Prostate gland (tissue), 2 donors: ENCODE results near the gene LYRM4. TPM values are rescaled to one million over a fixed set of nuclear protein-coding genes. Genes with fewer than 3 reads are reported as not detected.
A peak's percentile ranks its signal among the peaks of the same experiment; 100 is the strongest.

ENCODE experiments used
- DNase-seq: peaks from one replicate; pipeline ENCODE4 v3.0.0-alpha.2; 2019; ENCODE audit warnings: low spot score
- H3K27ac ChIP-seq, 2 donors: fragments of 200-600 bp; sonication (generic); 2 replicates each; pipeline ENCODE4 v1.5.1; 2017 to 2019
- H3K27me3 ChIP-seq: fragments of 200-600 bp; sonication (generic); replicated peaks from 2 replicates; pipeline ENCODE4 v1.5.1; 2019; ENCODE audit not compliant: insufficient read depth
- H3K36me3 ChIP-seq, 2 donors: fragments of 200-600 bp; sonication (generic); 1 replicate in 1 of 2; 2 replicates in 1 of 2; pipeline versions ENCODE4 v1.5.1 to v1.8.1; 2017 to 2019
- H3K4me1 ChIP-seq: fragments of 200-600 bp; sonication (generic); replicated peaks from 2 replicates; pipeline ENCODE4 v1.5.1; 2019
- H3K4me3 ChIP-seq, 2 donors: fragments of 200-600 bp; sonication (generic); 2 replicates each; pipeline ENCODE4 v1.5.1; 2017 to 2019
- H3K9me3 ChIP-seq: fragments of 200-600 bp; sonication (generic); 2 replicates; pipeline ENCODE4 v1.5.1; 2017
- CTCF ChIP-seq, 4 experiments: fragments of 200-600 bp in 2 of 4; fragments of 450-650 bp in 2 of 4; sonication (generic) in 2 of 4; IDR thresholded peaks; 1 replicate in 3 of 4; 2 replicates in 1 of 4; pipeline ENCODE4 v1.5.1; 2016 to 2019; ENCODE audit warnings: antibody characterized with exemption in 4 of 4, mild to moderate bottlenecking in 2 of 4, moderate library complexity in 2 of 4
- POLR2A ChIP-seq: fragments of 450-650 bp; IDR thresholded peaks from one replicate; pipeline ENCODE4 v1.6.1; 2016; ENCODE audit warnings: antibody characterized with exemption, mild to moderate bottlenecking
- POLR2AphosphoS5 ChIP-seq: sonication (generic); formaldehyde crosslinking; IDR thresholded peaks from one replicate; pipeline ENCODE4 v1.6.1; 2017; ENCODE audit warnings: antibody characterized with exemption
- WGBS: methylation state at CpG from one replicate; pipeline ENCODE4 v1.1.5; 2018; 5-methylcytosine and 5-hydroxymethylcytosine counted together
- intact Hi-C: fragments of 100-400 bp; cut with DNase I; formaldehyde crosslinking; loops from one replicate; pipeline ENCODE4 v1.14.2; 2022
- total RNA-seq, 2 donors: library from RNA; depleted of rRNA; stranded (reverse); fragments of >200 nt; gene quantifications; one replicate each; pipeline ENCODE4 v1.1.0, GENCODE V29; 2016

Gene LYRM4
- total RNA-seq, 2 donors from 2014 or later: 21.4 to 23.7 TPM

GRCh38 chr6:5149159-5149704 lies 111.5 kb downstream of the LYRM4 start:
- H3K27ac ChIP-seq: no peak overlapping the region
- no peaks in the 10 kb centered on the region for H3K27me3 ChIP-seq
- TF ChIP-seq CTCF (IDR thresholded peaks at IDR 0.05) (no peak), POLR2A (no peak), POLR2AphosphoS5 (no peak)
- no peaks in the 10 kb centered on the region for H3K36me3 ChIP-seq
- H3K4me3 ChIP-seq: no peak overlapping the region
- DNase-seq: no peak
- no peaks in the 10 kb centered on the region for H3K4me1 ChIP-seq
- intact Hi-C loops: loop anchor here (10.0 kb wide), 1 partner anchor 846 kb away; no protein-coding TSS in a partner anchor
- WGBS: 88% methylated on average over 6 of the region's 6 CpGs
- no peaks in the 10 kb centered on the region for H3K9me3 ChIP-seq

- Histone ChIP-seq H3K27me3 (no peaks in the 10 kb centered on the region), H3K36me3 (no peaks in the 10 kb centered on the region), H3K9me3 (no peaks in the 10 kb centered on the region), H3K27ac (no peak overlapping the region), H3K4me1 (no peaks in the 10 kb centered on the region), H3K4me3 (no peak overlapping the region)
- DNase-seq: no peak
- TF ChIP-seq CTCF (IDR thresholded peaks at IDR 0.05) (no peak), POLR2AphosphoS5 (no peak), POLR2A (no peak)
- WGBS: 85% methylated on average over 4 of the region's 4 CpGs
- intact Hi-C loops: loop anchor here (10.0 kb wide), 1 partner anchor 848 kb away; no protein-coding TSS in a partner anchor
These were observed 114.4 kb downstream of the LYRM4 start for GRCh38 chr6:5146398-5146797.

- intact Hi-C loops: loop anchor here (2.0 to 10.0 kb wide), 4 partner anchors 159 to 1404 kb away; no protein-coding TSS in a partner anchor
- whole genome bisulfite sequencing: 40% methylated on average over 9 of the region's 9 CpGs
- H3K4me1 ChIP-seq: no peaks in the 10 kb centered on the region
These were observed 117.0 kb downstream of the LYRM4 start for GRCh38 chr6:5143634-5144311.

GRCh38 chr6:5142915-5143314 lies 117.8 kb downstream of the LYRM4 start:
- intact Hi-C loops: loop anchor here (2.0 to 10.0 kb wide), 4 partner anchors 160 to 1404 kb away; no protein-coding TSS in a partner anchor
- H3K4me1 ChIP-seq: no peaks in the 10 kb centered on the region
- H3K36me3 ChIP-seq: no peaks in the 10 kb centered on the region
- no peak overlapping the region for H3K27ac ChIP-seq
- TF ChIP-seq CTCF (IDR thresholded peaks at IDR 0.05): no peak
- no peak for TF ChIP-seq POLR2AphosphoS5
- no peak for TF ChIP-seq POLR2A
- H3K27me3 ChIP-seq: no peaks in the 10 kb centered on the region
- WGBS: 98% methylated on average over 11 of the region's 11 CpGs
- H3K9me3 ChIP-seq: no peaks in the 10 kb centered on the region
- H3K4me3 ChIP-seq: no peak overlapping the region
- no peak for DNase-seq

More at GRCh38 chr6:5143634-5144311, 117.0 kb downstream of the LYRM4 start:
- Histone ChIP-seq H3K4me3 (no peak overlapping the region), H3K36me3 (no peaks in the 10 kb centered on the region), H3K27ac (no peak overlapping the region), H3K9me3 (no peaks in the 10 kb centered on the region), H3K27me3 (no peaks in the 10 kb centered on the region)
- DNase-seq: peak; percentile 84
- TF ChIP-seq POLR2A (no peak), POLR2AphosphoS5 (peak; percentile 51), CTCF (IDR thresholded peaks at IDR 0.05) (peak; percentile 86 to 94 (median 88))
